GM23248 (cell line): Measurements from ENCODE around the gene OS9.

Experiments used
- EZH2 ChIP-seq: fragments of 200-600 bp; sonication (generic); IDR thresholded peaks from 2 replicates; pipeline ENCODE4 v1.6.1; 2018; ENCODE audit warnings: antibody characterized with exemption, mild to moderate bottlenecking; ENCODE audit not compliant: insufficient read depth, poor library complexity, severe bottlenecking
- EZH2phosphoT487 ChIP-seq: fragments of 200-600 bp; sonication (generic); IDR thresholded peaks from 2 replicates; pipeline ENCODE4 v1.6.1; 2018; ENCODE audit warnings: antibody characterized with exemption, moderate library complexity, mild to moderate bottlenecking, low read depth; ENCODE audit not compliant: insufficient read depth

- TF ChIP-seq EZH2 (no peak), EZH2phosphoT487 (no peak)
These were observed 3.1 kb downstream of the OS9 start for GRCh38 chr12:57697076-57697475.
